ENCODE results near the gene DES.

The DES gene

GRCh38 chr2:219418155-219419011, at the start of gene DES:
DES (plus strand) TSS chr2:219418377; CDS start chr2:219418463, 86 bp downstream.
- Histone ChIP-seq H3K4me3 (no peak within 1 kb of the TSS), H3K27ac (no peak within 1 kb of the TSS), H3K36me3 (ENCODE audit: insufficient read depth, low read length) (no peaks in the 10 kb centered on the region), H3K9me3 (ENCODE audit: low read depth, low read length) (no peaks in the 10 kb centered on the region), H3K9ac (ENCODE audit: insufficient read length) (no peak within 1 kb of the TSS)
- DNase-seq (ENCODE audit: low read depth, low spot score) = no peak
- TF ChIP-seq FOXP2 (optimal IDR thresholded peaks at IDR 0.05; ENCODE audit: control extremely low read depth, extremely low read length, insufficient read depth) (no peak), POLR2AphosphoS5 (IDR thresholded peaks at IDR 0.05; ENCODE audit: borderline replicate concordance, low read depth, low read length) (no peak), EZH2 (IDR thresholded peaks at IDR 0.05) (no peak)

GRCh38 chr2:219368690-219369191, 49.4 kb upstream of the DES start:
- TF ChIP-seq POLR2AphosphoS5 (IDR thresholded peaks at IDR 0.05; ENCODE audit: borderline replicate concordance, low read depth, low read length) (no peak), FOXP2 (optimal IDR thresholded peaks at IDR 0.05; ENCODE audit: control extremely low read depth, extremely low read length, insufficient read depth) (no peak), EZH2 (IDR thresholded peaks at IDR 0.05) (no peak)
- Histone ChIP-seq H3K27ac (no peak overlapping the region), H3K4me3 (no peak overlapping the region), H3K36me3 (ENCODE audit: insufficient read depth, low read length) (no peaks in the 10 kb centered on the region), H3K9ac (ENCODE audit: insufficient read length) (no peak overlapping the region), H3K9me3 (ENCODE audit: low read depth, low read length) (no peaks in the 10 kb centered on the region)
- DNase-seq (ENCODE audit: low read depth, low spot score) = no peak

GRCh38 chr2:219369447-219369861, 48.7 kb upstream of the DES start:
- no peak for TF ChIP-seq FOXP2 (optimal IDR thresholded peaks at IDR 0.05; ENCODE audit: control extremely low read depth, extremely low read length, insufficient read depth)
- TF ChIP-seq POLR2AphosphoS5 (IDR thresholded peaks at IDR 0.05; ENCODE audit: borderline replicate concordance, low read depth, low read length) = no peak
- no peak for TF ChIP-seq EZH2 (IDR thresholded peaks at IDR 0.05)
- H3K9ac ChIP-seq (ENCODE audit: insufficient read length) = no peak overlapping the region
- H3K4me3 ChIP-seq = no peak overlapping the region
- DNase-seq (ENCODE audit: low read depth, low spot score) = no peak
- H3K27ac ChIP-seq = no peak overlapping the region
- no peaks in the 10 kb centered on the region for H3K9me3 ChIP-seq (ENCODE audit: low read depth, low read length)
- no peaks in the 10 kb centered on the region; the same call in 1 of the 2 replicates for H3K36me3 ChIP-seq (ENCODE audit: insufficient read depth, low read length)

- Histone ChIP-seq H3K4me3 (no peak overlapping the region), H3K9me3 (ENCODE audit: low read depth, low read length) (no peaks in the 10 kb centered on the region), H3K9ac (ENCODE audit: insufficient read length) (no peak overlapping the region), H3K27ac (no peak overlapping the region), H3K36me3 (ENCODE audit: insufficient read depth, low read length) (peaks cover 3% of the 10 kb centered on the region; the same call in 1 of the 2 replicates)
- no peak for DNase-seq (ENCODE audit: low read depth, low spot score)
- TF ChIP-seq FOXP2 (optimal IDR thresholded peaks at IDR 0.05; ENCODE audit: control extremely low read depth, extremely low read length, insufficient read depth) (no peak), EZH2 (IDR thresholded peaks at IDR 0.05) (no peak), POLR2AphosphoS5 (IDR thresholded peaks at IDR 0.05; ENCODE audit: borderline replicate concordance, low read depth, low read length) (no peak)
Measured at GRCh38 chr2:219378163-219378851, 39.9 kb upstream of the DES start.

- Histone ChIP-seq H3K27ac (no peak overlapping the region), H3K36me3 (ENCODE audit: insufficient read depth, low read length) (peaks cover 6% of the 10 kb centered on the region; the same call in 1 of the 2 replicates), H3K9me3 (ENCODE audit: low read depth, low read length) (no peaks in the 10 kb centered on the region), H3K9ac (ENCODE audit: insufficient read length) (no peak overlapping the region), H3K4me3 (no peak overlapping the region)
- no peak for TF ChIP-seq EZH2 (IDR thresholded peaks at IDR 0.05)
- no peak for TF ChIP-seq FOXP2 (optimal IDR thresholded peaks at IDR 0.05; ENCODE audit: control extremely low read depth, extremely low read length, insufficient read depth)
- TF ChIP-seq POLR2AphosphoS5 (IDR thresholded peaks at IDR 0.05; ENCODE audit: borderline replicate concordance, low read depth, low read length) = no peak
- DNase-seq (ENCODE audit: low read depth, low spot score) = no peak
Measured at GRCh38 chr2:219380926-219381325, 37.3 kb upstream of the DES start.

GRCh38 chr2:219381448-219381847, 36.7 kb upstream of the DES start:
- TF ChIP-seq EZH2 (IDR thresholded peaks at IDR 0.05) (no peak), FOXP2 (optimal IDR thresholded peaks at IDR 0.05; ENCODE audit: control extremely low read depth, extremely low read length, insufficient read depth) (no peak), POLR2AphosphoS5 (IDR thresholded peaks at IDR 0.05; ENCODE audit: borderline replicate concordance, low read depth, low read length) (no peak)
- Histone ChIP-seq H3K36me3 (ENCODE audit: insufficient read depth, low read length) (peaks cover 11% of the 10 kb centered on the region; the same call in 1 of the 2 replicates), H3K9me3 (ENCODE audit: low read depth, low read length) (no peaks in the 10 kb centered on the region), H3K27ac (no peak overlapping the region), H3K4me3 (no peak overlapping the region), H3K9ac (ENCODE audit: insufficient read length) (no peak overlapping the region)
- no peak for DNase-seq (ENCODE audit: low read depth, low spot score)

GRCh38 chr2:219384083-219384713, 34.0 kb upstream of the DES start:
- no peak overlapping the region for H3K9ac ChIP-seq (ENCODE audit: insufficient read length)
- H3K9me3 ChIP-seq (ENCODE audit: low read depth, low read length) = no peaks in the 10 kb centered on the region
- H3K36me3 ChIP-seq (ENCODE audit: insufficient read depth, low read length) = peaks cover 11% of the 10 kb centered on the region; the same call in 1 of the 2 replicates
- no peak for DNase-seq (ENCODE audit: low read depth, low spot score)
- no peak overlapping the region for H3K27ac ChIP-seq
- no peak for TF ChIP-seq FOXP2 (optimal IDR thresholded peaks at IDR 0.05; ENCODE audit: control extremely low read depth, extremely low read length, insufficient read depth)
- no peak for TF ChIP-seq EZH2 (IDR thresholded peaks at IDR 0.05)
- TF ChIP-seq POLR2AphosphoS5 (IDR thresholded peaks at IDR 0.05; ENCODE audit: borderline replicate concordance, low read depth, low read length) = no peak
- no peak overlapping the region for H3K4me3 ChIP-seq

- H3K36me3 ChIP-seq (ENCODE audit: insufficient read depth, low read length) = peaks cover 11% of the 10 kb centered on the region; the same call in 1 of the 2 replicates
- H3K27ac ChIP-seq = no peak overlapping the region
- H3K4me3 ChIP-seq = no peak overlapping the region
- no peaks in the 10 kb centered on the region for H3K9me3 ChIP-seq (ENCODE audit: low read depth, low read length)
- H3K9ac ChIP-seq (ENCODE audit: insufficient read length) = no peak overlapping the region
- TF ChIP-seq POLR2AphosphoS5 (IDR thresholded peaks at IDR 0.05; ENCODE audit: borderline replicate concordance, low read depth, low read length) (no peak), EZH2 (IDR thresholded peaks at IDR 0.05) (no peak), FOXP2 (optimal IDR thresholded peaks at IDR 0.05; ENCODE audit: control extremely low read depth, extremely low read length, insufficient read depth) (no peak)
- no peak for DNase-seq (ENCODE audit: low read depth, low spot score)
Measured at GRCh38 chr2:219384859-219385258, 33.3 kb upstream of the DES start.
